GM12891 (cell line): Measurements from ENCODE around the gene JAM3.

Experiments used
- POLR2A ChIP-seq: IDR thresholded peaks from 2 replicates; pipeline ENCODE4 v1.6.1; 2011; ENCODE audit warnings: low read depth, low read length, control low read depth
- POLR2AphosphoS5 ChIP-seq: IDR thresholded peaks from 2 replicates; pipeline ENCODE4 v1.6.1; 2011; ENCODE audit warnings: low read depth, low read length, control low read depth
- SPI1 ChIP-seq: IDR thresholded peaks from 2 replicates; pipeline ENCODE4 v1.6.1; 2011; ENCODE audit warnings: low read depth, low read length, control low read depth
- TAF1 ChIP-seq: IDR thresholded peaks from 2 replicates; pipeline ENCODE4 v1.6.1; 2011; ENCODE audit warnings: low read depth, low read length, control low read depth

DNA sequence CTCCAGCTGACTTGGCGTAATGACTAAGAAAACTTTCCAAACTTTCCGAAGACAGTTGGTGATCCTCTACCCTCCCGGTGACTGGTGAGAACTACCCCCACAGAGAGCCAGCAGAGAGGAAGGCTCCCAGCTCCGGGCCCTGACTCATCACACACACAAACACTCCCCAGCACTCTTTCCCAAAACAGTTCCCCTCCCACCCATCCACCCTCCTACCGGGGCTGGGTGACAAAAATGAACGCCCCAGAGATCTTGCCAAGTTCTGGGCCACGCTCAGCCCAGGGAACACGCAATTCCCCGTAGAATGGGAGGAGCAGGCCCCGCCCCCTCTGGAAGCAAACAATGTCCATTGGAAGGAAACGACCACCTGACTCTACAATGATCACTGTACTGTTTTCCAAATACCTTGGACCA is 21.3 kb upstream of the JAM3 start:
- no peak for TF ChIP-seq TAF1
- TF ChIP-seq POLR2A = no peak
- TF ChIP-seq POLR2AphosphoS5 = no peak
- no peak for TF ChIP-seq SPI1
